ENCODE measurements around the gene IFNGR1.

IFNGR1 gene

GRCh38 chr6:137171824-137172733 is 47.1 kb downstream of the IFNGR1 start:
- no peak for DNase-seq (ENCODE audit: low read depth)
- TF ChIP-seq CTCF (conservative IDR thresholded peaks at IDR 0.05; ENCODE audit: low read length): no peak
- H3K4me3 ChIP-seq (ENCODE audit: low read length): no peak overlapping the region

- no peak overlapping the region for H3K4me3 ChIP-seq (ENCODE audit: low read length)
- TF ChIP-seq CTCF (conservative IDR thresholded peaks at IDR 0.05; ENCODE audit: low read length): no peak
- no peak for DNase-seq (ENCODE audit: low read depth)
These were observed 48.2 kb downstream of the IFNGR1 start for GRCh38 chr6:137171053-137171374.

- DNase-seq (ENCODE audit: low read depth): no peak
- no peak for TF ChIP-seq CTCF (conservative IDR thresholded peaks at IDR 0.05; ENCODE audit: low read length)
- H3K4me3 ChIP-seq (ENCODE audit: low read length): no peak overlapping the region
These were observed 48.7 kb downstream of the IFNGR1 start for GRCh38 chr6:137170266-137171052.

GRCh38 chr6:137167702-137168377 is 51.3 kb downstream of the IFNGR1 start:
- no peak for DNase-seq (ENCODE audit: low read depth)
- H3K4me3 ChIP-seq (ENCODE audit: low read length): no peak overlapping the region
- TF ChIP-seq CTCF (conservative IDR thresholded peaks at IDR 0.05; ENCODE audit: low read length): no peak

GRCh38 chr6:137166247-137167098 is 52.7 kb downstream of the IFNGR1 start:
- TF ChIP-seq CTCF (conservative IDR thresholded peaks at IDR 0.05; ENCODE audit: low read length): no peak
- no peak overlapping the region for H3K4me3 ChIP-seq (ENCODE audit: low read length)
- no peak for DNase-seq (ENCODE audit: low read depth)

GRCh38 chr6:137165375-137166246 is 53.6 kb downstream of the IFNGR1 start:
- peak; percentile 4 for DNase-seq (ENCODE audit: low read depth)
- TF ChIP-seq CTCF (conservative IDR thresholded peaks at IDR 0.05; ENCODE audit: low read length): peak; percentile 41
- no peak overlapping the region for H3K4me3 ChIP-seq (ENCODE audit: low read length)

All from AG10803 (cell line).